ENCODE results near the gene CYBA.

Gene CYBA

DNA sequence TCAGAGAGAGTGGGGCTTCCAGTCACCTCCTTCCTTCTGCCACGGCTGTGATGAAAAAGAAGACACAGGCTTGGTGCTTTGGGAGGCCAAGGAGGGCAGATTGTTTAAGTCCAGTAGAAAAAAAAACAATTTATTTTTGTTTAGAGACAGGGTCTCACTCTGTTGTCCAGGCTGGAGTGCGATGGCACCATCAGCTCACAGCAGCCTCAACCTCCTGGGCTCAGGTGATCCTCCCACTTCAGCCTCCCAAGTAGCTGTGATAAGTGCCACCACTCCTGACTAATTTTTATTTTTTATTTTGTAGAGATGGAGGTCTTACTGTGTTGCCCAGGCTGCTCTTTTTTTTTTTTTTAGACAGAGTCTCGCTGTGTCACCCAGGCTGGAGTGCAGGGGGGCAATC, 14.7 kb upstream of the CYBA start:
- no peaks in the 10 kb centered on the region for H3K27me3 ChIP-seq (ENCODE audit: insufficient read depth, poor library complexity, severe bottlenecking)
- no peak for TF ChIP-seq CTCF (IDR thresholded peaks at IDR 0.05; ENCODE audit: insufficient read depth, low read length)
- TF ChIP-seq SPI1 (IDR thresholded peaks at IDR 0.05; ENCODE audit: borderline replicate concordance, low read depth): no peak
- no peak for TF ChIP-seq GABPA (IDR thresholded peaks at IDR 0.05; ENCODE audit: low read depth)
- TF ChIP-seq, protein P1, sequence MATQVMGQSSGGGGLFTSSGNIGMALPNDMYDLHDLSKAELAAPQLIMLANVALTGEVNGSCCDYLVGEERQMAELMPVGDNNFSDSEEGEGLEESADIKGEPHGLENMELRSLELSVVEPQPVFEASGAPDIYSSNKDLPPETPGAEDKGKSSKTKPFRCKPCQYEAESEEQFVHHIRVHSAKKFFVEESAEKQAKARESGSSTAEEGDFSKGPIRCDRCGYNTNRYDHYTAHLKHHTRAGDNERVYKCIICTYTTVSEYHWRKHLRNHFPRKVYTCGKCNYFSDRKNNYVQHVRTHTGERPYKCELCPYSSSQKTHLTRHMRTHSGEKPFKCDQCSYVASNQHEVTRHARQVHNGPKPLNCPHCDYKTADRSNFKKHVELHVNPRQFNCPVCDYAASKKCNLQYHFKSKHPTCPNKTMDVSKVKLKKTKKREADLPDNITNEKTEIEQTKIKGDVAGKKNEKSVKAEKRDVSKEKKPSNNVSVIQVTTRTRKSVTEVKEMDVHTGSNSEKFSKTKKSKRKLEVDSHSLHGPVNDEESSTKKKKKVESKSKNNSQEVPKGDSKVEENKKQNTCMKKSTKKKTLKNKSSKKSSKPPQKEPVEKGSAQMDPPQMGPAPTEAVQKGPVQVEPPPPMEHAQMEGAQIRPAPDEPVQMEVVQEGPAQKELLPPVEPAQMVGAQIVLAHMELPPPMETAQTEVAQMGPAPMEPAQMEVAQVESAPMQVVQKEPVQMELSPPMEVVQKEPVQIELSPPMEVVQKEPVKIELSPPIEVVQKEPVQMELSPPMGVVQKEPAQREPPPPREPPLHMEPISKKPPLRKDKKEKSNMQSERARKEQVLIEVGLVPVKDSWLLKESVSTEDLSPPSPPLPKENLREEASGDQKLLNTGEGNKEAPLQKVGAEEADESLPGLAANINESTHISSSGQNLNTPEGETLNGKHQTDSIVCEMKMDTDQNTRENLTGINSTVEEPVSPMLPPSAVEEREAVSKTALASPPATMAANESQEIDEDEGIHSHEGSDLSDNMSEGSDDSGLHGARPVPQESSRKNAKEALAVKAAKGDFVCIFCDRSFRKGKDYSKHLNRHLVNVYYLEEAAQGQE (IDR thresholded peaks at IDR 0.05; ENCODE audit: insufficient replicate concordance, low read depth): no peak
- TF ChIP-seq POLR2AphosphoS5 (IDR thresholded peaks at IDR 0.05; ENCODE audit: low read depth): no peak
- H3K4me3 ChIP-seq (replicated peaks; ENCODE audit: insufficient read depth, low read length): no peak overlapping the region
- DNase-seq (ENCODE audit: low read depth in 1 of 2, low spot score in 1 of 2): no peak
- no peak overlapping the region for H3K27ac ChIP-seq (replicated peaks)

DNA sequence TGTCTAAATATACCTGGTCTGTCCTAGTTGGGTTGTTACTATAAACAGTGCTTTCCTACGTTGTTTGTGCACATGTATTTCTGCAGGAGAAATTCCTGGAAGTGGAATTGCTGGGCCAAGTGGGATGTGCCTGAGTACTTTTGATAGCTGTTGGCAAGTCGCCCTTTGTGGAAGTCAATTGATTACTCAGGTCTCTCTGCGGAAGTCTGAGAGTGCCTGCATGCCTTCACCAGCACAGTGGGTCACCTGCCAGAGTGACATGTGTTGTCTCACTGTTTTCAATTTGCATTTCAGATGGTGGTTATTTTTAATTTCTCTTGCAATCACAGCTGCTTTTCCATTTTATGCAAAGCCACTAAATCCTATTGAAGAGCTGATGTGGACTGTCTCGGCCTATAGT, 14.3 kb upstream of the CYBA start:
- no peak overlapping the region for H3K27ac ChIP-seq (replicated peaks)
- DNase-seq (ENCODE audit: low read depth in 1 of 2, low spot score in 1 of 2): no peak
- no peak for TF ChIP-seq SPI1 (IDR thresholded peaks at IDR 0.05; ENCODE audit: borderline replicate concordance, low read depth)
- no peak for TF ChIP-seq GABPA (IDR thresholded peaks at IDR 0.05; ENCODE audit: low read depth)
- no peak for TF ChIP-seq CTCF (IDR thresholded peaks at IDR 0.05; ENCODE audit: insufficient read depth, low read length)
- TF ChIP-seq, protein P1 (IDR thresholded peaks at IDR 0.05; ENCODE audit: insufficient replicate concordance, low read depth): no peak
- TF ChIP-seq POLR2AphosphoS5 (IDR thresholded peaks at IDR 0.05; ENCODE audit: low read depth): no peak
- H3K4me3 ChIP-seq (replicated peaks; ENCODE audit: insufficient read depth, low read length): no peak overlapping the region
- no peaks in the 10 kb centered on the region for H3K27me3 ChIP-seq (ENCODE audit: insufficient read depth, poor library complexity, severe bottlenecking)

DNA sequence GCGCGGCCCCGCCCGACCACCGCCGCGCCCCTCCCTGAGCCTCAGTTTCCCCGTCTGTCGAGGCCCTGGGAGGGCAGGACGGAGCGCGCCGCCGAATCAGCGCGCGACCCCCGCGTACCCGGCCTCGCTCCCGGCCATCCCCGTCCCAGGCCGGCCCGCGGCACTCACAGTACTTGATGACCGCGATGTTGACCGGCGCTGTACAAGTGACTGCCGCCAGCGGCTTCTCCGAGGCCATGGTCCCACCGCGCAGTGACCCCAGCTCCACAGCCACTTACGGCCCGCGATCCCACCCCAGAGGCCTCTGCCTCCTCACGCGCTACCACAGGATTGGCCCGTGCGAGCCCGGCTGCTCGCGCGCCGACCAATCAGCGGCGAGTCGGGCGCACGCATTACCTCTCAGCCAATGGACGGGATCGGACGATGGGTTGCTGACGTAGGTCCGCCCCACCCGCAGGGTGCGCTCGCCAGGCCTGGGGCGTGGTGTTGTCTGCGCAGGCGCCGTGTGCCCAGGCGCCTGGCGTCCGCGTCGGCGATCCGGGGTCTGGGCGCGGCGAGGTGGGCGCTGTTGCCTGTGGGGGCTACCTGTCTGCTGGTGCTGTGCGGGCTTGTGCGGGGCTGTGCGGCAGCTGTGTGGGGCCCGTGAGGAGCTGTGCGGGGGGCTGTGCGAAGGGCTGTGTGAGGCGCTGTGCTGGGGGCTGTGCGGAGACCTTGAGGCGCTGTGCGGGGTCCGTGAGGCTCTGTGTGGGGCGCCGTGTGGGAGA, 12.2 kb upstream of the CYBA start, which contains the start of gene MVD:
Gene MVD, minus strand, starts transcription at position 249 of the 764 bp plus-strand sequence. Its CDS starts 11 bp downstream, at position 238.
- peak; percentile 88 to 89 for DNase-seq (ENCODE audit: low read depth in 1 of 2, low spot score in 1 of 2)
- H3K27ac ChIP-seq (replicated peaks): peak within 1 kb of the TSS; percentile 72
- TF ChIP-seq, protein P1 (IDR thresholded peaks at IDR 0.05; ENCODE audit: insufficient replicate concordance, low read depth): no peak
- TF ChIP-seq CTCF (IDR thresholded peaks at IDR 0.05; ENCODE audit: insufficient read depth, low read length) (no peak), SPI1 (IDR thresholded peaks at IDR 0.05; ENCODE audit: borderline replicate concordance, low read depth) (no peak), POLR2AphosphoS5 (IDR thresholded peaks at IDR 0.05; ENCODE audit: low read depth) (no peak), GABPA (IDR thresholded peaks at IDR 0.05; ENCODE audit: low read depth) (no peak)
- H3K27me3 ChIP-seq (ENCODE audit: insufficient read depth, poor library complexity, severe bottlenecking): no peaks in the 10 kb centered on the region
- H3K4me3 ChIP-seq (replicated peaks; ENCODE audit: insufficient read depth, low read length): peak within 1 kb of the TSS; percentile 70

Measured in HL-60 (cell line).